H1 (cell line): Measurements from ENCODE around the gene POGZ.

Source experiments
- CREB1 ChIP-seq: IDR thresholded peaks from 2 replicates; pipeline ENCODE4 v1.6.1; 2012; ENCODE audit warnings: inconsistent platforms
- CTCF ChIP-seq, 3 experiments: IDR thresholded peaks; 1 replicate in 2 of 3; 2 replicates in 1 of 3; pipeline versions ENCODE4 v1.5.1 to v1.6.1; 2011; ENCODE audit warnings: low read length in 3 of 3, mild to moderate bottlenecking in 3 of 3, inconsistent platforms in 2 of 3, low read depth in 1 of 3, moderate library complexity in 1 of 3; ENCODE audit not compliant: insufficient read depth in 1 of 3; ENCODE audit errors: control extremely low read depth in 1 of 3
- EZH2 ChIP-seq: fragments of 200-600 bp; sonication (generic); IDR thresholded peaks from 2 replicates; pipeline ENCODE4 v1.7.1; 2012; ENCODE audit warnings: low read depth, mild to moderate bottlenecking, moderate library complexity, low read length, inconsistent platforms; ENCODE audit not compliant: severe bottlenecking
- POLR2AphosphoS5 ChIP-seq: IDR thresholded peaks from 2 replicates; pipeline ENCODE4 v1.6.1; 2011; ENCODE audit warnings: low read depth, low read length
- POU5F1 ChIP-seq: IDR thresholded peaks from 2 replicates; pipeline ENCODE4 v1.6.1; 2011; ENCODE audit warnings: low read depth, mild to moderate bottlenecking, low read length, moderate library complexity
- SRF ChIP-seq: IDR thresholded peaks from 2 replicates; pipeline ENCODE4 v1.6.1; 2011; ENCODE audit warnings: mild to moderate bottlenecking, low read depth, low read length, moderate library complexity

- TF ChIP-seq SRF (no peak), POU5F1 (no peak), CREB1 (no peak), CTCF (IDR thresholded peaks at IDR 0.05; ENCODE audit: control extremely low read depth in 1 of 3, insufficient read depth in 1 of 3, low read depth in 1 of 3, low read length in 3 of 3) (no peak), POLR2AphosphoS5 (no peak), EZH2 (no peak)
Observed at GRCh38 chr1:151435174-151435573, 24.1 kb downstream of the POGZ start.
